Measurements from ENCODE around the gene ATP13A4. TPM values are rescaled to one million over a fixed set of nuclear protein-coding genes. Genes with fewer than 3 reads are reported as not detected.

ATP13A4 gene
- polyA plus RNA-seq, 1 donor (not counting 4 experiments of a cell fraction or from before 2014, with no cell fraction given), result 0.16 TPM

DNA sequence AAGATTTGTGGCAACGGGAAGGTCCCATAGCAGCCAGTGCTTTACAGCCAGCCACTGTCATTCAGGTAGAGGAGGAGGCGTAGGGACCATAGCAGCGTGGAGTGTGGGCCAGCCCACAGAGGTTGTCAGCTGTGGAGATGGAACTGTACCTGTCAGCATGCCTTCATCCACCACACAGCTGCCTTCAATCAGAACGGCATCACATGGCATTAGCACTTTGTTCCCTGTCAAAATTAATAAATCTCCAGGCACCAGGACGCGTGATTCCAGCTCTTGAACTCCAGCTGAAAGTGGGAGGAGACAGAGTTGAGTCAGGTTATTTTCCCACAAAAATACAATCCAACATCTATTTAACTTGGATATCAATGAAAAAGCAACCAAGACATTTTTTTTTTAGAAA, 84.0 kb downstream of the ATP13A4 start:
- H3K27me3 ChIP-seq (ENCODE audit: control insufficient read depth, extremely low read depth, insufficient read depth, low read length), result no peaks in the 10 kb centered on the region
- no peak overlapping the region for H2AFZ ChIP-seq (ENCODE audit: control insufficient read depth, low read length)

DNA sequence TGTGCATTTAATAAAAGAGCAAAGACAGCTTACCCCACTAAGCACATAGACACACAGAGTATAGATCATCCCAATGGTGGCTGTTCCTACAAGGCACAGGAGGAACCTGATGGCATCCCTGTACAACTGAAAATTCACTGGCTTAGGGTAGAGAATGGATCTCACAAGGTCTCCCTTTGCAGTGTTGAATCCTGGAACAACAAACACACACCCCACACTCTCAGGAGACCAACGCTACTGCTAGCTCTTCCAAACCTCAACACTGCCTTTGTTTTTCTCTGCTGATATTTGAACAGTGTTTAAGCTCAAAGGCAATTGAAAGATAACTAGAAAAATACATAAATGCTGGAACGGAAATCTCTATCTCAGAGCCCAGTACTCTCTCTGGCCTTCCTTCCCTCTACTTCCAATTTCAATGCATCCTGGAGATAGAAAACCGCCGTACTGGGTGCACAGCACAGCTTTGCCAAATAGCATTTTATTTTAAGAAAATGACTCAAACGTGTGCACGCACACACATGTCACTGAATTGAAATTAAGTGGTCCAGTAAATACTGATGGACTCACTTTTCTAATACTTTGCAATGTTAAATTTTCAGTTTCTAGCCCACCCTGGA, 88.6 kb downstream of the ATP13A4 start:
- no peaks in the 10 kb centered on the region for H3K79me2 ChIP-seq (ENCODE audit: control insufficient read depth, insufficient read depth, low read length)
- FAIRE-seq (no peak), DNase-seq (ENCODE audit: low read depth, low spot score) (no peak)
- H3K27me3 ChIP-seq (ENCODE audit: control insufficient read depth, extremely low read depth, insufficient read depth, low read length), result no peaks in the 10 kb centered on the region
- no peaks in the 10 kb centered on the region for H3K9me1 ChIP-seq (ENCODE audit: control insufficient read depth, extremely low read depth, insufficient read depth, low read length)
- no peaks in the 10 kb centered on the region for H3K36me3 ChIP-seq (ENCODE audit: control insufficient read depth in 2 of 2, extremely low read depth in 1 of 2, insufficient read depth in 2 of 2, low read length in 2 of 2)
- no peak overlapping the region for H3K27ac ChIP-seq (ENCODE audit: control insufficient read depth, insufficient read depth, low read length)
- no peak for TF ChIP-seq EZH2 (IDR thresholded peaks at IDR 0.05; ENCODE audit: low read length)
- TF ChIP-seq, protein P1, sequence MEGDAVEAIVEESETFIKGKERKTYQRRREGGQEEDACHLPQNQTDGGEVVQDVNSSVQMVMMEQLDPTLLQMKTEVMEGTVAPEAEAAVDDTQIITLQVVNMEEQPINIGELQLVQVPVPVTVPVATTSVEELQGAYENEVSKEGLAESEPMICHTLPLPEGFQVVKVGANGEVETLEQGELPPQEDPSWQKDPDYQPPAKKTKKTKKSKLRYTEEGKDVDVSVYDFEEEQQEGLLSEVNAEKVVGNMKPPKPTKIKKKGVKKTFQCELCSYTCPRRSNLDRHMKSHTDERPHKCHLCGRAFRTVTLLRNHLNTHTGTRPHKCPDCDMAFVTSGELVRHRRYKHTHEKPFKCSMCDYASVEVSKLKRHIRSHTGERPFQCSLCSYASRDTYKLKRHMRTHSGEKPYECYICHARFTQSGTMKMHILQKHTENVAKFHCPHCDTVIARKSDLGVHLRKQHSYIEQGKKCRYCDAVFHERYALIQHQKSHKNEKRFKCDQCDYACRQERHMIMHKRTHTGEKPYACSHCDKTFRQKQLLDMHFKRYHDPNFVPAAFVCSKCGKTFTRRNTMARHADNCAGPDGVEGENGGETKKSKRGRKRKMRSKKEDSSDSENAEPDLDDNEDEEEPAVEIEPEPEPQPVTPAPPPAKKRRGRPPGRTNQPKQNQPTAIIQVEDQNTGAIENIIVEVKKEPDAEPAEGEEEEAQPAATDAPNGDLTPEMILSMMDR (optimal IDR thresholded peaks at IDR 0.05 in 1 of 3, IDR thresholded peaks at IDR 0.05 in 1 of 3, conservative IDR thresholded peaks at IDR 0.05 in 1 of 3; ENCODE audit: extremely low read depth in 1 of 3, insufficient read depth in 2 of 3, low read length in 3 of 3), result no peak
- H3K4me3 ChIP-seq (ENCODE audit: control insufficient read depth in 2 of 3, extremely low read depth in 1 of 3, insufficient read depth in 2 of 3, low read depth in 1 of 3, low read length in 3 of 3), result no peak overlapping the region
- H3K4me1 ChIP-seq (ENCODE audit: control insufficient read depth, extremely low read depth, insufficient read depth, low read length), result no peaks in the 10 kb centered on the region
- no peaks in the 10 kb centered on the region for H4K20me1 ChIP-seq (ENCODE audit: control insufficient read depth, extremely low read depth, insufficient read depth, low read length)
- no peak overlapping the region for H3K4me2 ChIP-seq (ENCODE audit: control insufficient read depth, extremely low read depth, insufficient read depth, low read depth, low read length)
- H3K9ac ChIP-seq (ENCODE audit: control insufficient read depth, extremely low read depth, insufficient read depth, low read length), result no peak overlapping the region
- dilution Hi-C loops (cut with MboI; ENCODE audit: extremely low pct_ligation_motif_present, low sequenced_read_pairs), result no loop called here
- H2AFZ ChIP-seq (ENCODE audit: control insufficient read depth, low read length), result no peak overlapping the region
- H3K9me3 ChIP-seq (ENCODE audit: control insufficient read depth, low read depth, low read length), result no peaks in the 10 kb centered on the region

More for the DNA sequence above, 84.0 kb downstream of the ATP13A4 start:
- Histone ChIP-seq H3K4me1 (ENCODE audit: control insufficient read depth, extremely low read depth, insufficient read depth, low read length) (no peaks in the 10 kb centered on the region), H3K4me2 (ENCODE audit: control insufficient read depth, extremely low read depth, insufficient read depth, low read depth, low read length) (no peak overlapping the region), H3K79me2 (ENCODE audit: control insufficient read depth, insufficient read depth, low read length) (no peaks in the 10 kb centered on the region), H3K4me3 (ENCODE audit: control insufficient read depth in 2 of 3, extremely low read depth in 1 of 3, insufficient read depth in 2 of 3, low read depth in 1 of 3, low read length in 3 of 3) (no peak overlapping the region), H3K36me3 (ENCODE audit: control insufficient read depth in 2 of 2, extremely low read depth in 1 of 2, insufficient read depth in 2 of 2, low read length in 2 of 2) (no peaks in the 10 kb centered on the region), H3K27ac (ENCODE audit: control insufficient read depth, insufficient read depth, low read length) (no peak overlapping the region), H3K9ac (ENCODE audit: control insufficient read depth, extremely low read depth, insufficient read depth, low read length) (no peak overlapping the region), H3K9me1 (ENCODE audit: control insufficient read depth, extremely low read depth, insufficient read depth, low read length) (no peaks in the 10 kb centered on the region), H3K9me3 (ENCODE audit: control insufficient read depth, low read depth, low read length) (no peaks in the 10 kb centered on the region), H4K20me1 (ENCODE audit: control insufficient read depth, extremely low read depth, insufficient read depth, low read length) (no peaks in the 10 kb centered on the region)
- dilution Hi-C loops (cut with MboI; ENCODE audit: extremely low pct_ligation_motif_present, low sequenced_read_pairs), result no loop called here
- no peak for TF ChIP-seq EZH2 (IDR thresholded peaks at IDR 0.05; ENCODE audit: low read length)
- TF ChIP-seq, protein P1 (optimal IDR thresholded peaks at IDR 0.05 in 1 of 3, IDR thresholded peaks at IDR 0.05 in 1 of 3, conservative IDR thresholded peaks at IDR 0.05 in 1 of 3; ENCODE audit: extremely low read depth in 1 of 3, insufficient read depth in 2 of 3, low read length in 3 of 3), result no peak
- DNase-seq (ENCODE audit: low read depth, low spot score), result no peak
- no peak for FAIRE-seq

Data from keratinocyte (primary cell).